ENCODE results near the gene ERC2.

DNA sequence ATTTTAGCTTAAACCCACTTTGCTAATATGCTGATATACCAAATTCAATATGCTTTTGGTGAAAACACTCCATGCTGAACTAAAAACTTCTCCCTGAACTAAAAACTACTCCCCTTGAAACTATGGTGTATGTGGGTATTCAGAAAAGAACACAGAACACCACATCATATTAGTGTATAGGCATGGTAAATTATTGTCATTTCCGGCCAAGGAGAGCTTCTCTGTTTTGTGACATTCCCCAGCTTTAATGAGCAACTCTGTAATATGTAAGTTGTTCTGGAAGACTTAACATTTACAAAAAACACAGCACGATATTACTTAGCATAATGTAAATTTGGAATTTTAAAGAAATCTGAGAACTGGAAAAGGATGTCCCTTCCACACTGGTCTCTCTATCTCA, 711.3 kb downstream of the ERC2 start:
- TF ChIP-seq CTCF (conservative IDR thresholded peaks at IDR 0.05; ENCODE audit: low read depth, low read length) (no peak), EZH2 (IDR thresholded peaks at IDR 0.05; ENCODE audit: low read length, unreplicated experiment) (no peak)

Data from PC-3 (cell line).